Activated CD8-positive, alpha-beta memory T cell treated with anti-CD3 and anti-CD28 coated beads for 36 hours (primary cell): Measurements from ENCODE around the gene HMCN2. TPM values are rescaled to one million over a fixed set of nuclear protein-coding genes. Genes with fewer than 3 reads are reported as not detected.

Source experiments
- CTCF ChIA-PET: fragments of 350-600 bp; sonication (Branson Sonifier 250); formaldehyde crosslinking; loops from one replicate; lab custom pipeline; 2021; ENCODE audit warnings: antibody characterized with exemption; lab: Charles Lee
- POLR2A ChIA-PET: fragments of 350-600 bp; sonication (Branson Sonifier 250); formaldehyde crosslinking; loops from one replicate; lab custom pipeline; 2021; ENCODE audit warnings: antibody characterized with exemption; lab: Charles Lee
- total RNA-seq, 2 experiments: library from RNA; stranded (reverse); gene quantifications; one replicate each; pipeline ENCODE4 v1.2.3, GENCODE V29; 2021

HMCN2 gene
- total RNA-seq, 2 experiments from 2014 or later: not detected

DNA sequence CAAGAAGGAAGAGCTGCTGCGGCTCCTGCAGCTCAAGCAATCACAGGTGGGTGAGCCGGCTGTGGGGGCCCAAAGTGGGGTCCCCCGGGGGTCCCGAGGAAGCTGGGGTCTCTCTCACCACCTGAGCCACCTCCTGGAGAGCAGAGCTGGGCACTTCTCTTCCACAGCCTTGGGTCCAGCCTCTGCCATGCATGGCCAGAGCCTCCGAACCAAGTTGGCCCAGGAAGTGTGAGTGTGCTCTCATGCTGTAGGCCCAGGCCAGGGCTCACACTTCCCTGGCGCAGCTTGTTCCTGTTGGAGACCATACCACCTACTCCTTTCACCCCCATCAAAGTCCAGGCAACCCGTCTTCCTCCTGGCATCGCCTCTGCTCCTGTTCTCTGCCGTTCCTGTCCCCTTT, 19.7 kb downstream of the HMCN2 start:
- ChIA-PET POLR2A (no interaction called here), CTCF (interaction anchor here (0.6 kb wide), 1 partner anchor 389 kb away, joined by 3 read pairs; no protein-coding TSS in a partner anchor)

DNA sequence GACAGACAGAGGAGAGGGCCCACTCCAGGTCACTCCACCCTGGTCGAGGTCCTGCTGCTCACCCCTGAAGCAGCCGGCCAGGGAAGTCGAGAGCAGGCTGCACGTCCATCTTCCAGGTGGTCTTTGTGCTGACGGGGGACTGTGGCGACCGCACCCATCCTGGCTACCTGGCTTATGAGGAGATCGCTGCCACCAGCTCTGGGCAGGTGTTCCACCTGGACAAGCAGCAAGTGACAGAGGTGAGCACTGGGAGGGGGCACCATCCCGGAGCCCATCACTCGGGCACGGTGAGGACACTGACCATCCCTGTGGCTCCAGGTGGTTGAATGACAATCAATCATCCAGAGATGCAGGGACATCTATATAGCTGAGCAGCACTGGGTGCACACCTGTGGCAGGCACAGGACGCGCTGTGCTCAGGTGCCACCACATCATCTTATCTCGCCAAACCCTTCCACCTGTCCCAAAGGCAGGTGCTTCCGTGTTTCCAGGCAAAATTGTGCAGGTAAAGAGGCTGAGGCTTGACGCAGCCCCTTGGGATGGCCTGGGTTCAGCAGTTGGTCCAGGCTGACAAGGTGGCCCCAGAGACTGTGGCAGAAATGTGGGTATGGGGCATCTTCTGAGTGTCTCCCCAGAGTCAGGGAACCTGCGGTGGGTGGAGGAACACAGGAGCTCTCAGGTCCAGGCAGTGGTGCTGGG, 20.7 kb downstream of the HMCN2 start:
- ChIA-PET CTCF (no interaction called here), POLR2A (no interaction called here)

DNA sequence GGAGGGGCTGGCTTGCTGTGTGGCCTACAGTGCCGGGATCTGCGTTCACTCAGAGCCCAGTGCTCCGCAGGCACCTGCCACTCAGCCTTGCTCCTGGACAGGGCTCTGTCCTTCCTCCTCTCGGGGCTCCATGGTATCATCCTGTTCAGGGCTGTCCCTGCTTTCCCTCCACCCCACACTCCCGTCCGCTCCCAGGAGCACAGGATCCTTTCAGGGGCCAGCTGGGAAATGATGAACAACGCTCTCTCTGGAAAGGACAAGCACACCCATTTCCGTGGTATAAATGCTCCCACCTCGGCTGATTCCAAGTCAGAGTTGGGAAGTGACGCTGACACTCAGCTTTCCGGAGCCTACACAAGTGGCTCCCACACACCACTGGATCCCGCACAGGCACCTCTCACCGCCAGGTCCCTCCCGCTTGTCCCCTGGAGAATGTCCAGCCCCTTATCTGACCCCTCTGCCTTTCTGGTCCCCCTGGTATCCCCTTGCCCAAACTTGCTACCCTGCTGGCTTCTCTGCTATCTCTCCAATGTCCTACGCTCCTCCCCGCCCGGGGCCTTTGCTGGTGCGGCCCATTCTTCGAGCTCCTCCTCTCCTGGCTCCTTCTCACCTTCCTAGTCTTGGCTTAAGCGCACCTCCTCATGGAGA, 21.3 kb downstream of the HMCN2 start:
- POLR2A ChIA-PET: no interaction called here
- CTCF ChIA-PET: no interaction called here

DNA sequence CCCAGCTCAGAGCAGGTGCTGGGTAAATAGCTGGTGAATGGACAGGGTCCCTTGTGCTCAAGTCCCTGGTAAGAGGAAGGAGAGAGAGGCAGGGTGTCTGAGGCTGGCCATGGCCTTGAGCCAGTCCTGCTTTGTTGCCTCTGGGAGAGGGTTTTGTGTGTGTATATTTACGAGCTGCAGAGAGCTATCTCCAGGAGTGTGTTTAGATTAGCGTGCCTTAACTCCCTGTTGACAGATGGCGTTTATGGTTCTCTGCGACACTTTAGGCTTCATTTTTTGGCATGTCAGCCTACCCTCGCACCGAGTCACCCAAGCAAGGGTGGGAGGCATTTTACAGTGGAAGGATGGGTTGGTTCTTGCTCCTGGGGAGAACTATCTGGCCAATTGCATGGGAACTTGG, 22.2 kb downstream of the HMCN2 start:
- POLR2A ChIA-PET: no interaction called here
- CTCF ChIA-PET: no interaction called here

DNA sequence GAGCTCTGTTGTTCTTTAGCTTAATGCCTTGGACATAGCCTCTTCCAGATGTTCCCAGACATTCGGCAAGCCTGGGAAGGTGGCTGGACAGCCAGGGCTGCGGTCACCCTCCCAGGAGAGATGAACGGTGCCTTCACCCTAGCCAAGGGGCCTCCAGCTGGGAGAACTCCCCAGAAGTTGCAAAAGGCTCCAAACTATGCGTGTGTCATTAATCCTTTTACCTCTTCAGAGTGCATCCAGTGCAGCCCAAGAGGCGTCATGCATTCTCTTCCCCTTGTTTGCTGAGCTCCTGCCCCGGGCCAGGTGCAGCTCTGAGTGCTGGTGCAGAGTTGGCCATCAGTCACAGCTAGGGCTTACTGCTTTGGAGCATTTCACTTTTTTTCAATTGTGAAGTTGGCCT, 22.8 kb downstream of the HMCN2 start:
- POLR2A ChIA-PET: no interaction called here
- CTCF ChIA-PET: no interaction called here

DNA sequence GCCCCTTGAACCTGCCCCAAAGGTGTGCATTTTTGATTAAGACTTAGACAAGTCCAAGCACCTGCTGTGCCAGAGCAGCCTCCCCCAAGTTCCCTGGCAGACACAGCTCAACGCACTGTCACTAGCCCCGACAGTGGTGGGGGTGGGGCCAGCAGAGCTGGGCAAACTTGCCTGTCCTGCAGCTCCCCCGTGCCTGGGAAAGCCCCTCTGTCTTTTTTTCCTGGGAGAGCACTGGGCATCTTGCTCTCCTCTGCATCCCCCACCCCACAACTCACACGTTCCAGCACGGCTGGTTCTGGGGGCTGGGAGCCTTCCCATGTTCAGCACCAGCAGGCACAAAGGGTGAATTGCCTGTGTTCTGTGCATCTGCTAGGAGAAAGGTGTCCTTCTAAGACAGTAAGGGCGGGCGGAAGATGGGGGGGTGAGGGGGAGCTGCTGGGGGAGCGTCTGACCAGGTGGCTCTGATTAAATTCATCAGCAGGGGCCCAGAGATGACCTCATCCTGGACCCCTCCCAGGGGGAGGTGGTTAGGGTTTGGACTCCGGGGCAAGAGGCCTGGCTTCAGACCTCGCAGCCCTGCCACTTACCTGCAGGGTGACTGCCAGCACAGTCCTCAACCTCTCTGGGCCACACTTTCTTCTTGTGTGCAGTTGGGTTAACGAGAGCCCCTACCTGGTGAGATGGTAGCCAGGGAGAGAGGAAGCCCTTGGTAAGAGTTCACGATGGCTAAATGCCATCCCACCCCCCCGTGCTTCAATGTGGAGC, 23.5 kb downstream of the HMCN2 start:
- POLR2A ChIA-PET: no interaction called here
- CTCF ChIA-PET: no interaction called here

DNA sequence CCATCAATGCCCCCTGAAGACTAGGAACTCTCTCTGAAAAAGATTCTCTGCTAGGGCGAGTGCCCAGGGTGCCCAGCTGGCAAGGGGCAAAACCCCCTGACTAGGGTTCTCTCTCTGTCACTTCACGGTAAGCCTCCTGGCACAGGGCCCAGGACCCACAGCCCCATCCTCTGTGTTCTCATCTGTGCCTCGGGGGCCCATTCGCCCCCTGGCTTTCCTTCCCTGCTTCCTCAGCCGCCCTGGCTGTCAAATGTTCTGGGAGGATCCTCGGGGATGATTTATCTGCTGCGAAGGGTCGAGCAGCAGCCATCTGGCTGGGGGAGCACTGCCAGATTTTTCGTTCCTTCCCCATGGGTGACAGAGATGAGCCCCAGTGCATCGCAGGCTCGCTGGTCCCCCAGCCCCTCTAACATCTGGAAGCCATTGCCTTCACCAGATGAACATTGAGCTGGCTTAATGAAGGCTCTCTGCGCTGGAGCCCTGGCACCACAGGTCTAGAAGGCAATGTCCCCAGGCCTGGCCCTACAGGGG, 24.2 kb downstream of the HMCN2 start:
- CTCF ChIA-PET: no interaction called here

DNA sequence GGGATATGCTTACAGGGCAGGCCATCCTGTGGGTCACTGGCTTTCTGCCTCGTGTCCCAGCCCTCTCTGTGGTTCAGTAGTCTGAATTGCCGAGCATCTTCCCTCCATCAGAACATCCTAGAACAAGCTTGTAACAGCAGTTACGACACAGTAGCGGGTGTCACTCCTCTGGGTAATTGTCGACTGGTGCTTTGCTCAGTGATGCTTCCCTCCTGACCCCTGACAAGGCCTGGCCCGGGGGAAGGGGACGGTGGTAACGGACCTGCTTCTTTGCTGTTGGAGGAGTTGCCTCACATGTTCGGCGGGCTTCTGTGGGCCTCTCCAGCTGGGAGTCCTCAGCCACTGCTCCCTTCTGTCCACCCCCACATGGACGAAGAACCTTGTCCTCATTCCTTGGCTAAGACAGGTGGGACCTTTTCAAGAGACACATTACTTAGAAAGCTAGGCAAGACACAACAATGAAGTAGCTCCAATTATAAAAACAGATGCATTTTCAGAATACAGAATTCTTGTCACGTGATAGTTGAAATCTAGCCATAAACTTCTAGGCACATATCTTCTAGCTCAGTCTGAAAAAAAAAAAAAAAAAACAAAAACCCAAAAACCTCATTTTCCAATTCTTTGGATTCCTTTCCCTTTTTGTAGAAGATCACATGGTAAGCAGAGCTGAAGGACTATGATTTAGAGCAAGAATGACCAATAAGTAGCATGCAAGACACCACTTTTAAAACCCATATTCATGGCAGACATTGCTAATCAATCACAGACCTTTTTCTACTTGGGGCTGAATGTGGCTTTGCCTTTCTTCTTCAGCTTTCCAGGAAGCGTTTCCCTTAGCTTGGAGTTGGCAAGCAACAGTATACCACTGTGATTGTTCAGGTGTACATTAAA, 25.0 kb downstream of the HMCN2 start:
- ChIA-PET POLR2A (no interaction called here), CTCF (interaction anchor here (0.6 kb wide), 1 partner anchor 95 kb away, joined by 3 read pairs; no protein-coding TSS in a partner anchor)

More for the DNA sequence above, 24.2 kb downstream of the HMCN2 start:
- POLR2A ChIA-PET: no interaction called here

DNA sequence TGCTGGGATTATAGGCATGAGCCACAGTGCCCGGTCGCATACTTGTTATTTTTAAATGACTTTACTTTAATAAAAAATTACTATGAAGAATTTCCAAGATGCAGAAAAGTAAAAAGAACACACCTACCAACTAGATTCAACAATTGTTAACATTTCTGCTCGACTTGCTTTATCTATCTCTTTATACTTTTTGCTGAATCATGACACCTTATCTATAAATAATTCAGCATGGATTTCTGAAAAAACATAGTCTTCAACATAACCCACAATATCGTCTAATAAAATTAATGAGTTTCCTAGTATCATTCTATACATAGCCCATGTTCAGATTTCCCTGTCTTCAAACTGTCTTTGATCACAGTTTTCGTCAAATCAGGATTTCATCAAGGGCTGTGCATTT, 25.9 kb downstream of the HMCN2 start:
- POLR2A ChIA-PET: no interaction called here

DNA sequence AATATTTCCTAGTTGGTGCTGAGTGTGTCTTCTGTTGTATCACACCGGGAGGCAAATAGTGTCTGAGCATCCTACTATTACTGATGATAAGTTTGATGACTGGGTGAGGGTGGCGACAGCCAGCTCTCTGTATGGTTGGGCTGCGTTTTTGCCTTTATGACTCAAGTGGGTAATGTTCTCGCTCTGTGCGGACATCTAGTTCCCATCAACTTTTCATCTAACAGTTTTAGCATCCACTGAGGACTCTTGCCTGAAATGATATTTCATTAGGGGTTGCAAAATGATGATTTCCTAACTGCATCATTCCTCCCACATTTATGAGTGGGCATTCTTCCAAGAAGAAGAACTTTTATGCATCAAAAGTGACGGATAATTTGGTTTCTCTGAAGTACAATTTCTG, 26.5 kb downstream of the HMCN2 start:
- POLR2A ChIA-PET: no interaction called here
- CTCF ChIA-PET: no interaction called here

More for the DNA sequence above, 25.9 kb downstream of the HMCN2 start:
- CTCF ChIA-PET: no interaction called here

DNA sequence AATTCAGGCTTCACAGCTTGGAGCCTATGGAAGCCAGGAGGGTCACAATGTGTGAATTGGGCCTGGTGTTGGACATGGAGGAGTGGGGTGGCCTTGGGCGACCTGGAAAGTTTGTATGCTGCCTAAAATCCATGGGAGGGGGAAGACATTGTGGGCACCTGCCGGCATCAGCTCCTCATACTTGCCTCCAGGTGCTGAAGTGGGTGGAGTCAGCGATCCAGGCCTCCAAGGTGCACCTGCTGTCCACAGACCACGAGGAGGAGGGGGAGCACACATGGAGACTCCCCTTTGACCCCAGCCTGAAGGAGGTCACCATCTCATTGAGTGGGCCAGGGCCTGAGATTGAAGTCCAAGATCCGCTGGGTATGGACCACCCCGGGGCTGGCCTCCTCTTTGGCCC, 29.1 kb downstream of the HMCN2 start:
- CTCF ChIA-PET: no interaction called here
- POLR2A ChIA-PET: no interaction called here

DNA sequence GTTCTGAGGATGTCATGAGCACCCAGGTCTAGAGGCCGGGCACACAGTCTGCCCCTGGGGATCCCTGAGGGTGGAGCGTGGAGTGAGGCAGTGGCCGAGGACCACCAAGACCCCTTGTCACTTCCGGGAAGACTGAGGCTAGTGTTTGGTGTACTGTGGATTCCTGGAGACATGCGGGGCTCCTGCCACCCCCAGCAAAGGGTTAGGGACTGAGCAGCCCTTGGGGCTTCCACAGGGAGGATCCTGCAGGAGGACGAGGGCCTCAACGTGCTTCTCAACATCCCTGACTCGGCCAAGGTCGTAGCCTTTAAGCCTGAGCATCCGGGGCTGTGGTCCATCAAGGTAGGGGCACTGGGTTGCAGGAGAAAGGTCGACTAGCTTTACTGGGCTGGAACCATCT, 29.9 kb downstream of the HMCN2 start:
- ChIA-PET POLR2A (no interaction called here), CTCF (no interaction called here)

DNA sequence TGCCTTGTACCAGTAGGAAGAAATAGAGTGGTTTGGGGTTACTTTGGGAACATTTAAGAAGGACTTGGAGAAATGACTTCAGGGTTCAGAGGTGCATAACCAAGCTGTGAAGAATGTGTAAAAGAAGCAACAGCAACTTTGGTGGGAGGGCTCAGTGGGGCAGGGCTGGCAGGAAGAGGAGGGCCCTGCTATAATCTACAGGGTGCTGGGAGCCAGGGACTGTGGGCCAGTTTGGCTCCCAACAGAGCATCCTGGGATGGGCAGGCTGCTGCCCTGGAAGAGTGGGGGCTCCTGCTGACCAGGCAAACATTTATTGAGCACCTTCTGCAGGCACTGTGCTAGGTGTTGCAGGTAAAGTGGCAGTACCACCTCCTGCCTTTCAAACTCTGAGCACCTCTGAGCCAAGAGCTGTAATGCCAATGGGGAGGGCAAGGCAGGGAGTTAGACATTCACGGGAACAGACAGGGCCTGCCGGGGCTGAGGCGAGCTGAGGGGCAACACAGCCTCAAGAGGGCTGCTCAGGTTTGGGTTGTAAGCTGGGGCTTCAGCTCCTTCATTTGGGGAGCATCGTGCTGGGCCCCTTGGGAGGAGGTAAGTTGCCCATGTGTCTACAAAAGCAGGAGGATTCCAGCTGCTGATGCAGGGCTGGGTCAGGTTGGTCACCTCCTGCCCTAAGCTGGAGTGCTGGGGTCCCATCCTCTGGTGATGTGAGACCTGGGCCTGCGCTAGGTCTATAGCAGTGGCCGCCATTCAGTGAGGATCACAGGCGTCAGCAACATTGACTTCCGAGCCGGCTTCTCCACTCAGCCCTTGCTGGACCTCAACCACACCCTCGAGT, 30.6 kb downstream of the HMCN2 start:
- ChIA-PET CTCF (no interaction called here), POLR2A (no interaction called here)

DNA sequence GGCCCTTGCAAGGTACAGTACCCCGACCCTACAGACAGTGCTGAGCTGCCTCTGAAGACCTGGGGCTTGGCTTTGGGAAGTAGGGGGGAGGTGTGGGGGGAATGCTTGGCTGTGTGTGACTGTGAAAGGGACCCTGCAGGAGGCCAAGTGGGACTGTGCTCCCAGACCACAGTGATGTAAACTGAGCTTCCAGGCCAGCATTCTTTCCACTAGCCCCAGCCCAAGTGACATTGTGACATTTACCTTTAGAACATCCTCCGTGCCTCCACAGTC, 31.2 kb downstream of the HMCN2 start:
- CTCF ChIA-PET: no interaction called here
- POLR2A ChIA-PET: no interaction called here

DNA sequence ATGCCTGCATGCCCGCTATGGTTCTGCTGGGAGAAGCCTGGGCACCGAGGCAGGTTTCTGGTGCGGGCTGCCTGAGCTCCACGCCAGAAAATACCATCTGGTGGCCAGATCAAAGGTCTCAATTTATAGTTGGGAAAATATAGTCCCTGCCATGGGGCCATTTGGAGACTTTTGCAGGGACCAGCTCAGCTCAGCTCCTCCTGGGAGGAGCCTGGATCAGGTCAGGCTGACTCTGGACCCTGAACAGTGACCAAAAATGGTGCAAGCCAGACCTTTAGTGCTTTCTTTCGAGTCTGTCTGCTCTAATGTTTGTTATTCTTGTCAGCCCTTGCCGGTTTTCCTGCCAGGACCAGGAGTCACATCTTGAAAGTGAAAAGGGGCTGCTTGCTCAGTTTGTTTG, 31.8 kb downstream of the HMCN2 start:
- ChIA-PET POLR2A (no interaction called here), CTCF (no interaction called here)

DNA sequence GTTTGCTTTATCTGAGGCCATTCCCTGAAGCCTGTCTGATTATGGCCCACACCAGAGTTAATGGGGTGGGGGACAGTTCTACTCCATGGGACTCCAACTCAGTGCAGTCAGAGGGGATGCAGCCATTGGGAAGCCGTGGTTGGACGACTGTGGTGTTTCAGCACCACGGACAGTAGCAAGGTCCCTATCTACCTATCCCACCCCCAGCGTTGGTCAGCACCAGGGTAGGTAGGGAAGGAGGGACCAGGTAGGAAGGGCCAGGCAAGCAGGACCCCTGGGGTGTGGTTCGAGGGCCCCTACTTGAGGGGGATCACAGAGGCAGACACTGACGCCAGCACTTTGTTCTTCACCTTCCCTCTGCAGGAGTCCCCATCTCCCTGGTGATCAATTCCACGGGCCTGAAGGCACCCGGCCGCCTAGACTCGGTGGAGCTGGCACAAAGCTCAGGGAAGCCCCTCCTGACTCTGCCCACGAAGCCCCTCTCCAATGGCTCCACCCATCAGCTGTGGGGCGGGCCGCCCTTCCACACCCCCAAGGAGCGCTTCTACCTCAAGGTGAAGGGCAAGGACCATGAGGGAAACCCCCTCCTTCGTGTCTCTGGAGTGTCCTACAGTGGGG, 33.2 kb downstream of the HMCN2 start:
- POLR2A ChIA-PET: no interaction called here
- CTCF ChIA-PET: no interaction called here

DNA sequence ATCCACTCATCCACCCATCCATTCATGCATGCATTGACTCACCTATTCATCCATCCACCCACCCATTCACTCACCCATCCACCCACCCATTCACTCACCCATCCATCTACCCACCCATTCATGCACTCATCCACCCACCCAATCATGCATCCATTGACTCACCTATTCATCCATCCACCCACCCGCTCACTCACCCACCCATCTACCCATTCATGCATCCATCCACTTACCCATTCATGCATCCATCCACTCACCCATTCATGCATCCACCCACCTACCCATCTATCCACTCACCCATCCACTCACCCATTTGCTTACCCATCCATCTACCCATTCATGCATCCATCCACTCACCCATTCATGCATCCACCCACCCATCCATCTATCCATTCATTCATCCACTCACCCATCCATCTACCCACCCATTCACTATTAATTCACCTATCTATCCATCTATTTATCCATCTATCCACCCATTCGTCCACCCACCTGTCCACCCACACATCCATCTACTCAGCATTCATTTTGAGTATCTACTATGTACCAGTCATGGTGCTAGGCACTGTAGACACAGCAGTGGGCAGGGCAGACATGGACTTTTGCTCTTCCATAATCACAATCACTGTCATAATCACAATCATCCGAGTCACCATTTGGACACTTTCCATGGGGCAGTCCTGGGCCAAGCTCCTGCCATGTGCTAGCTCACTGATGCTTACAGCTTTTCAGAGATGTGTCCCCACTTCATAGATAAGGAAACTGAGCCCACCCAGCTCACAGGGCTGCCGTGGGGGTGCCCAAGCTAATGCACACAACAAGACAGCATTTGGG, 34.4 kb downstream of the HMCN2 start:
- CTCF ChIA-PET: no interaction called here
- POLR2A ChIA-PET: no interaction called here

DNA sequence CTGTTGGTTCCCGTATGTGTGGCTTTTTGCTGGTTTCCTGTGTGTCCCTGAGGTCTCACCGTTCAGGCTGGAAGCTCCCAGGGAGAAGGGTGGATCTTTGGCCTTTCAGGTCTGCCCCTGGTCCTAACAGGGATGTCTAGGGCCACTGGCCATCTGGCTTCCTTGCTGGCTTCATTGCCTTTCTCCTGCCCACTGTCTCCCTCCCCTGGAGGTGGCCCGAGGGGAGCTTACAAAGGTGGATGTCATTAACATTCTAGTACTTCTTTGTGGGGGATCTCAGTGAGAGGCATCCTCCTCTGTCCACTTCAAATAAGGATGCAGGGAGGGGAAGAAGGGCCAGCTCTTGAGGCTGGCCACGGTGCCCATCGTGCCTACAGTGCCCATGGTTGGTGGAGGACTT, 35.2 kb downstream of the HMCN2 start:
- CTCF ChIA-PET: no interaction called here
- POLR2A ChIA-PET: no interaction called here
